ENCODE results near the gene TARDBP.
"Not testable (repeated sequence)": the region's sequence is repeated elsewhere in the genome, so short reads cannot be mapped to it uniquely, and the experiment has no call there.

- TF ChIP-seq EZH2 (IDR thresholded peaks at IDR 0.05; ENCODE audit: borderline replicate concordance, low read depth, low read length, poor library complexity, severe bottlenecking); CTCF (conservative IDR thresholded peaks at IDR 0.05; ENCODE audit: low read depth, low read length): not testable (repeated sequence)
These were observed 60.9 kb downstream of the TARDBP start for GRCh38 chr1:11073398-11073797.
